CD8-positive, alpha-beta memory T cell (primary cell): Measurements from ENCODE around the gene OGG1. TPM values are rescaled to one million over a fixed set of nuclear protein-coding genes. Genes with fewer than 3 reads are reported as not detected.
A peak's percentile ranks its signal among the peaks of the same experiment; 100 is the strongest.

ENCODE experiments used
- CTCF ChIA-PET: fragments of 350-600 bp; sonication (Branson Sonifier 250); formaldehyde crosslinking; loops from one replicate; lab custom pipeline; 2021; ENCODE audit warnings: antibody characterized with exemption; lab: Charles Lee
- POLR2A ChIA-PET: fragments of 350-600 bp; sonication (Branson Sonifier 250); formaldehyde crosslinking; loops from one replicate; lab custom pipeline; 2021; ENCODE audit warnings: antibody characterized with exemption; lab: Charles Lee
- DNase-seq, 5 donors: peaks; one replicate each; pipeline versions ENCODE4 v3.0.0 to v3.0.0-alpha.2; 2020 to 2022; ENCODE audit warnings: mixed read lengths in 1 of 5
- H3K27ac ChIP-seq: one replicate; pipeline ENCODE4 v1.7.0; 2013; ENCODE audit warnings: low read depth, mild to moderate bottlenecking, low read length, moderate library complexity
- H3K27me3 ChIP-seq: 2 replicates; pipeline ENCODE4 v1.7.0; 2013; ENCODE audit warnings: low read length, mild to moderate bottlenecking; ENCODE audit not compliant: insufficient read depth, poor library complexity, severe bottlenecking
- H3K36me3 ChIP-seq: 2 replicates; pipeline ENCODE4 v1.7.0; 2013; ENCODE audit warnings: mild to moderate bottlenecking, low read length, moderate library complexity; ENCODE audit not compliant: insufficient read depth
- H3K4me1 ChIP-seq: 2 replicates; pipeline ENCODE4 v1.7.0; 2013; ENCODE audit warnings: mild to moderate bottlenecking, low read length, moderate library complexity; ENCODE audit not compliant: insufficient read depth
- H3K4me3 ChIP-seq: 2 replicates; pipeline ENCODE4 v1.7.0; 2013; ENCODE audit warnings: mild to moderate bottlenecking, low read length
- H3K9me3 ChIP-seq: 2 replicates; pipeline ENCODE4 v1.7.0; 2013; ENCODE audit warnings: mild to moderate bottlenecking, low read length
- H3K27ac Mint-ChIP-seq, 8 donors: one replicate each; pipeline ENCODE4 v1.8.0; 2020 to 2021; ENCODE audit warnings: mixed read lengths in 8 of 8, mild to moderate bottlenecking in 6 of 8, inconsistent platforms in 3 of 8, moderate library complexity in 3 of 8
- H3K27me3 Mint-ChIP-seq, 2 donors: one replicate each; pipeline ENCODE4 v1.8.0; 2020 to 2021; ENCODE audit warnings: mixed read lengths in 2 of 2, mild to moderate bottlenecking in 1 of 2, moderate library complexity in 1 of 2
- H3K36me3 Mint-ChIP-seq, 3 donors: one replicate each; pipeline ENCODE4 v1.8.0; 2020 to 2021; ENCODE audit warnings: mixed read lengths in 3 of 3, inconsistent platforms in 1 of 3, mild to moderate bottlenecking in 1 of 3
- H3K4me1 Mint-ChIP-seq, 3 donors: one replicate each; pipeline ENCODE4 v1.8.0; 2020 to 2021; ENCODE audit warnings: mixed read lengths in 3 of 3, inconsistent platforms in 1 of 3, mild to moderate bottlenecking in 1 of 3
- H3K4me3 Mint-ChIP-seq, 7 donors: one replicate each; pipeline ENCODE4 v1.8.0; 2020 to 2021; ENCODE audit warnings: mixed read lengths in 7 of 7, mild to moderate bottlenecking in 6 of 7, moderate library complexity in 4 of 7, inconsistent platforms in 2 of 7
- H3K9me3 Mint-ChIP-seq, 5 donors: one replicate each; pipeline ENCODE4 v1.8.0; 2020 to 2022; ENCODE audit warnings: mixed read lengths in 5 of 5, mild to moderate bottlenecking in 3 of 5, moderate library complexity in 2 of 5, inconsistent platforms in 1 of 5
- polyA plus RNA-seq: library from polyadenylated mRNA; unstranded; fragments of 300-500 nt; fragmentation: Illumina TruSeq; gene quantifications from one replicate; pipeline ENCODE4 v1.2.3, GENCODE V29; 2021
- total RNA-seq, 2 experiments: library from RNA; stranded (reverse); gene quantifications; one replicate each; pipeline ENCODE4 v1.2.3, GENCODE V29; 2021

The OGG1 gene
- total and polyA plus RNA-seq, 3 experiments from 2014 or later, result 25.8 to 32.1 (median 30.5) TPM

GRCh38 chr3:9717563-9717962, 32.2 kb upstream of the OGG1 start:
- Mint-ChIP-seq H3K9me3 (no peaks in the 10 kb centered on the region), H3K27ac (no peak overlapping the region), H3K4me3 (no peak overlapping the region), H3K27me3 (peaks cover under 1 to 8% of the 10 kb centered on the region in 2 donors), H3K4me1 (peaks cover 0 to 4% (median 2%) of the 10 kb centered on the region in 3 donors), H3K36me3 (no peaks in the 10 kb centered on the region)
- H3K9me3 ChIP-seq, result no peaks in the 10 kb centered on the region
- H3K27me3 ChIP-seq, result no peaks in the 10 kb centered on the region
- no peak overlapping the region for H3K4me3 ChIP-seq
- no peak for DNase-seq
- H3K27ac ChIP-seq, result no peak overlapping the region
- peaks cover 6% of the 10 kb centered on the region for H3K4me1 ChIP-seq
- CTCF ChIA-PET, result interaction anchor here (0.9 kb wide), 1 partner anchor 10 kb away, joined by 4 read pairs; no protein-coding TSS in a partner anchor
- POLR2A ChIA-PET, result no interaction called here
- H3K36me3 ChIP-seq, result no peaks in the 10 kb centered on the region

- POLR2A ChIA-PET, result interaction anchor here (0.5 kb wide), 1 partner anchor 65 kb away, joined by 5 read pairs; no protein-coding TSS in a partner anchor
- no peaks in the 10 kb centered on the region for H3K36me3 Mint-ChIP-seq
These were observed 31.6 kb upstream of the OGG1 start for GRCh38 chr3:9718118-9718517.

GRCh38 chr3:9721015-9721699, 28.6 kb upstream of the OGG1 start:
- H3K9me3 Mint-ChIP-seq, result no peaks in the 10 kb centered on the region
- DNase-seq, result no peak
- Histone ChIP-seq H3K27me3 (no peaks in the 10 kb centered on the region), H3K4me3 (no peak overlapping the region), H3K4me1 (peaks cover 6% of the 10 kb centered on the region), H3K9me3 (no peaks in the 10 kb centered on the region), H3K36me3 (no peaks in the 10 kb centered on the region), H3K27ac (no peak overlapping the region)
- H3K36me3 Mint-ChIP-seq, result no peaks in the 10 kb centered on the region
- peaks cover 4 to 7% of the 10 kb centered on the region in 2 donors for H3K27me3 Mint-ChIP-seq
- H3K4me1 Mint-ChIP-seq, result peaks cover 0 to 4% (median 0%) of the 10 kb centered on the region in 3 donors
- POLR2A ChIA-PET, result no interaction called here
- no peak overlapping the region for H3K27ac Mint-ChIP-seq
- CTCF ChIA-PET, result no interaction called here
- no peak overlapping the region for H3K4me3 Mint-ChIP-seq

More at GRCh38 chr3:9718118-9718517, 31.6 kb upstream of the OGG1 start:
- H3K4me3 ChIP-seq, result no peak overlapping the region
- H3K9me3 ChIP-seq, result no peaks in the 10 kb centered on the region
- CTCF ChIA-PET, result interaction anchor here (0.9 kb wide), 1 partner anchor 9 kb away, joined by 4 read pairs; no protein-coding TSS in a partner anchor
- H3K4me1 Mint-ChIP-seq, result peaks cover 0 to 4% (median 2%) of the 10 kb centered on the region in 3 donors
- H3K27me3 ChIP-seq, result no peaks in the 10 kb centered on the region
- H3K4me3 Mint-ChIP-seq, result peak overlapping the region in 1 of 7 donors; percentile 46
- H3K27me3 Mint-ChIP-seq, result peaks cover 4 to 6% of the 10 kb centered on the region in 2 donors
- peak overlapping the region in 1 of 8 donors; percentile 67 for H3K27ac Mint-ChIP-seq
- no peaks in the 10 kb centered on the region for H3K36me3 ChIP-seq
- peaks cover 6% of the 10 kb centered on the region for H3K4me1 ChIP-seq
- no peak overlapping the region for H3K27ac ChIP-seq
- no peak for DNase-seq
- no peaks in the 10 kb centered on the region for H3K9me3 Mint-ChIP-seq

GRCh38 chr3:9721700-9722060, 28.1 kb upstream of the OGG1 start:
- Mint-ChIP-seq H3K4me3 (no peak overlapping the region), H3K4me1 (peaks cover 0 to 7% (median 2%) of the 10 kb centered on the region in 3 donors), H3K27me3 (peaks cover 4 to 7% of the 10 kb centered on the region in 2 donors), H3K27ac (no peak overlapping the region), H3K9me3 (no peaks in the 10 kb centered on the region), H3K36me3 (no peaks in the 10 kb centered on the region)
- no peak overlapping the region for H3K4me3 ChIP-seq
- ChIA-PET CTCF (no interaction called here), POLR2A (no interaction called here)
- H3K9me3 ChIP-seq, result no peaks in the 10 kb centered on the region
- DNase-seq, result no peak
- peaks cover 7% of the 10 kb centered on the region for H3K4me1 ChIP-seq
- H3K27ac ChIP-seq, result no peak overlapping the region
- no peaks in the 10 kb centered on the region for H3K36me3 ChIP-seq
- no peaks in the 10 kb centered on the region for H3K27me3 ChIP-seq

- Mint-ChIP-seq H3K27me3 (peaks cover 2 to 4% of the 10 kb centered on the region in 2 donors), H3K27ac (no peak overlapping the region), H3K4me1 (peaks cover 21 to 30% (median 27%) of the 10 kb centered on the region in 3 donors), H3K9me3 (no peaks in the 10 kb centered on the region), H3K36me3 (peaks cover 0 to under 1% (median 0%) of the 10 kb centered on the region in 3 donors), H3K4me3 (peak overlapping the region in 1 of 7 donors; percentile 20)
- ChIA-PET CTCF (interaction anchor here (2.5 kb wide), 1 partner anchor 76 kb away, joined by 10 read pairs; the partner anchor contains the start of gene MTMR14), POLR2A (no interaction called here)
- H3K27me3 ChIP-seq, result no peaks in the 10 kb centered on the region
- no peak overlapping the region for H3K4me3 ChIP-seq
- H3K27ac ChIP-seq, result no peak overlapping the region
- peaks cover 22% of the 10 kb centered on the region for H3K4me1 ChIP-seq
- H3K36me3 ChIP-seq, result no peaks in the 10 kb centered on the region
- DNase-seq, result no peak
- H3K9me3 ChIP-seq, result no peaks in the 10 kb centered on the region
These were observed 23.8 kb upstream of the OGG1 start for GRCh38 chr3:9725775-9726515.

- H3K36me3 Mint-ChIP-seq, result peaks cover 0 to 3% (median 0%) of the 10 kb centered on the region in 3 donors
- H3K9me3 ChIP-seq, result no peaks in the 10 kb centered on the region
- no peaks in the 10 kb centered on the region for H3K27me3 ChIP-seq
- no peak overlapping the region for H3K27ac ChIP-seq
- H3K4me3 Mint-ChIP-seq, result peak overlapping the region; percentile 67 to 93 (median 76)
- H3K36me3 ChIP-seq, result no peaks in the 10 kb centered on the region
- no peaks in the 10 kb centered on the region for H3K9me3 Mint-ChIP-seq
- ChIA-PET POLR2A (interaction anchor here (1.1 kb wide), 1 partner anchor 78 kb away, joined by 4 read pairs; the partner anchor contains the start of gene MTMR14), CTCF (interaction anchor here (0.8 to 2.5 kb wide), 13 partner anchors 9 to 223 kb away, joined by 3 to 18 read pairs (median 4); partner anchors contain the start of genes ARPC4, MTMR14, OGG1 and TADA3)
- peak overlapping the region; percentile 24 for H3K4me3 ChIP-seq
- peak; percentile 25 to 69 (median 60) for DNase-seq
- H3K27me3 Mint-ChIP-seq, result peaks cover 2 to 4% of the 10 kb centered on the region in 2 donors
- peaks cover 21 to 31% (median 28%) of the 10 kb centered on the region in 3 donors for H3K4me1 Mint-ChIP-seq
- peaks cover 22% of the 10 kb centered on the region for H3K4me1 ChIP-seq
- H3K27ac Mint-ChIP-seq, result peak overlapping the region in 7 of 8 donors; percentile 36 to 88 (median 79)
These were observed 22.6 kb upstream of the OGG1 start for GRCh38 chr3:9727041-9727595.

- Histone ChIP-seq H3K36me3 (no peaks in the 10 kb centered on the region), H3K27ac (no peak overlapping the region), H3K4me3 (no peak overlapping the region), H3K27me3 (no peaks in the 10 kb centered on the region), H3K4me1 (peaks cover 28% of the 10 kb centered on the region), H3K9me3 (no peaks in the 10 kb centered on the region)
- H3K4me1 Mint-ChIP-seq, result peaks cover 27 to 37% (median 34%) of the 10 kb centered on the region in 3 donors
- no peak for DNase-seq
- peaks cover 0 to 7% (median 0%) of the 10 kb centered on the region in 3 donors for H3K36me3 Mint-ChIP-seq
- H3K27ac Mint-ChIP-seq, result peak overlapping the region in 6 of 8 donors; percentile 3 to 80 (median 54)
- ChIA-PET POLR2A (interaction anchor here (1.1 kb wide), 1 partner anchor 79 kb away, joined by 4 read pairs; the partner anchor contains the start of gene MTMR14), CTCF (interaction anchor here (0.8 to 2.5 kb wide), 13 partner anchors 10 to 224 kb away, joined by 3 to 18 read pairs (median 4); partner anchors contain the start of genes ARPC4, MTMR14, OGG1 and TADA3)
- H3K27me3 Mint-ChIP-seq, result peaks cover 2% of the 10 kb centered on the region in 2 donors
- H3K9me3 Mint-ChIP-seq, result no peaks in the 10 kb centered on the region
- H3K4me3 Mint-ChIP-seq, result peak overlapping the region in 2 of 7 donors; percentile 71 to 76
These were observed 22.0 kb upstream of the OGG1 start for GRCh38 chr3:9727743-9728142.
